MG63 (cell line): ENCODE measurements around the gene ZNF358. TPM values are rescaled to one million over a fixed set of nuclear protein-coding genes. Genes with fewer than 3 reads are reported as not detected.
"Not testable (repeated sequence)": the region's sequence is repeated elsewhere in the genome, so short reads cannot be mapped to it uniquely, and the experiment has no call there.

Source experiments
- DNase-seq: peaks from one replicate; pipeline ENCODE4 v3.0.0-alpha.2; 2020
- H3K27me3 ChIP-seq: fragments of 250-450 bp; sonication (Bioruptor Pico); 2 replicates; pipeline ENCODE4 v1.5.1; 2020; ENCODE audit warnings: mild to moderate bottlenecking, moderate library complexity
- H3K36me3 ChIP-seq: fragments of 250-450 bp; sonication (Bioruptor Pico); 2 replicates; pipeline ENCODE4 v1.5.1; 2020; ENCODE audit warnings: mild to moderate bottlenecking, moderate library complexity
- H3K4me3 ChIP-seq: fragments of 250-450 bp; sonication (Bioruptor Pico); 2 replicates; pipeline ENCODE4 v1.5.1; 2020; ENCODE audit warnings: mild to moderate bottlenecking, moderate library complexity
- H3K9me3 ChIP-seq: fragments of 250-450 bp; sonication (Bioruptor Pico); 2 replicates; pipeline ENCODE4 v1.5.1; 2020; ENCODE audit warnings: mild to moderate bottlenecking, moderate library complexity
- total RNA-seq: library from RNA; depleted of rRNA; stranded (reverse); fragments of >200 nt; shearing (Covaris generic); gene quantifications from 2 replicates; pipeline ENCODE4 v1.2.3, GENCODE V29; 2014; ENCODE audit warnings: low replicate concordance

The ZNF358 gene
- total RNA-seq, 1 experiment from 2014 or later: 44.9 TPM

DNA sequence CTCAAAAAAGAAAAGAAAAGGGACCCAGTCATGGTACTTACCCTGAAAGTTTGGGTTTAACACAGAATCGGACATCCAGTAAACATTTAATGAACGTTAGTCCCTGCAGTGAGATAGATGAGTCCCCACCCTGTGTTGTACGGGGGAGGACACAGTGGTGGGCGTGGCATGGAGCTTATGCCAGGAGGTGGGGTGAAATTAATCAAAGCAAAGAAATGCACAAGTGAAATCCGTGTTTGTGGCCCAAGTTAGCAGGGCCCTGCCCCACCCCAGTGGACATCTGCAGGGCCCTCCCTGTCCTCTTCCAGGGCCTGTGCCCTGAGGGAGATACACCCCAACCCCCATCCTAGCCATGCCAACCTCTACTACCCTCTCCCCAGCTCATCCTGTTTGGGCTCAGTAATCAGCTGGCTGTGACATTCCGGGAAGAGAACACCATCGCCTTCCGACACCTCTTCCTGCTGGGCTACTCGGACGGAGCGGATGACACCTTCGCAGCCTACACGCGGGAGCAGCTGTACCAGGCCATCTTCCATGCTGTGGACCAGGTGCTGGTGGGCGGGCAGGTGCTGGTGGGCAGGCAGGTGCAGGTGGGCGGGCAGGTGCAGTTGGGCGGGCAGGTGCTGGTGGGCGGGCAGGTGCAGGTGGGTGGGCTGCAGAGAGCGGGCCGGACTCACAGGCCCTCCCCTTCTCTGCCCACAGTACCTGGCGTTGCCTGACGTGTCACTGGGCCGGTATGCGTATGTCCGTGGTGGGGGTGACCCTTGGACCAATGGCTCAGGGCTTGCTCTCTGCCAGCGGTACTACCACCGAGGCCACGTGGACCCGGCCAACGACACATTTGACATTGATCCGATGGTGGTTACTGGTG is 10.4 kb downstream of the ZNF358 start:
- Histone ChIP-seq H3K4me3 (no peak overlapping the region), H3K9me3 (no peaks in the 10 kb centered on the region), H3K27me3 (no peaks in the 10 kb centered on the region), H3K36me3 (peaks cover 23% of the 10 kb centered on the region)
- DNase-seq: no peak

DNA sequence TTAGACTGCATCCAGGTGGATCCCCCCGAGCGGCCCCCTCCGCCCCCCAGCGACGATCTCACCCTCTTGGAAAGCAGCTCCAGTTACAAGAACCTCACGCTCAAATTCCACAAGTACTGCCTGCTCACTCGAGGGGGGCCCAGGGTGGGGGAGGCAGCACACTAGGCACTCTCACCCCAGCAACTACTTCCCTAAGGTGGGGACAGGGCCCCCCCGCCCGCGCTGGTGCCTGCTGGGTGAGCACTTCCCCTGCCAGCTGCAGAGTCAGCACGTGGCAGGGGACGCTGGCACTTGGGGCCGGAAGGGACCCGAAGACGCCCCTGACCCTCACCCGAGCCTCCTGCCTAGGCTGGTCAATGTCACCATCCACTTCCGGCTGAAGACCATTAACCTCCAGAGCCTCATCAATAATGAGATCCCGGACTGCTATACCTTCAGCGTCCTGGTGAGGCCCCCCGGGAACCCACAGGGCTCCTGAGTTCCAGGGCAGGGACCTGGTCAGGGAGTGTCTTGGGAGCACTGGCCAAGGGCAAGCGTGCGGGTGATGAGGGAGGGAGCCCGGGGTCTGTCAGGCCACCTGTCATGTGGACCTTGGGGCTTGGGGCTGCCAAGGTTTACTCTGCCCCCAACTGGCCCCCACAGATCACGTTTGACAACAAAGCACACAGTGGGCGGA is 11.8 kb downstream of the ZNF358 start:
- no peak for DNase-seq
- H3K27me3 ChIP-seq: no peaks in the 10 kb centered on the region

DNA sequence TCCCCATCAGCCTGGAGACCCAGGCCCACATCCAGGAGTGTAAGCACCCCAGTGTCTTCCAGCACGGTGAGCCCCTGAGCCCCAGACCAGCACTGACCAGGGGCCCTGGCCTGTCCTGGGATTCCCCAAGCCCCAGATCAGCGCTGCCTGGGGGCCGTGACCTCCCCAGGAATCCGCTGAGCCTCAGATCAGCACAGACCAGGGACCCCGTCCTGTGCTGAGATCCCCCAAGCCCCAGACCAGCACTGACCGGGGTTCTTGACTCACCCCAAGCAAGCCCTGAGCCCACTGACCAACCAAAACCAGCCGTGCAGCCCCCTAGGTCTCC is 12.3 kb downstream of the ZNF358 start:
- Histone ChIP-seq H3K27me3 (no peaks in the 10 kb centered on the region), H3K36me3 (peaks cover 27% of the 10 kb centered on the region), H3K4me3 (no peak overlapping the region), H3K9me3 (no peaks in the 10 kb centered on the region)
- DNase-seq: no peak

More for the DNA sequence above, 11.8 kb downstream of the ZNF358 start:
- peaks cover 25% of the 10 kb centered on the region for H3K36me3 ChIP-seq
- H3K9me3 ChIP-seq: no peaks in the 10 kb centered on the region
- H3K4me3 ChIP-seq: no peak overlapping the region

DNA sequence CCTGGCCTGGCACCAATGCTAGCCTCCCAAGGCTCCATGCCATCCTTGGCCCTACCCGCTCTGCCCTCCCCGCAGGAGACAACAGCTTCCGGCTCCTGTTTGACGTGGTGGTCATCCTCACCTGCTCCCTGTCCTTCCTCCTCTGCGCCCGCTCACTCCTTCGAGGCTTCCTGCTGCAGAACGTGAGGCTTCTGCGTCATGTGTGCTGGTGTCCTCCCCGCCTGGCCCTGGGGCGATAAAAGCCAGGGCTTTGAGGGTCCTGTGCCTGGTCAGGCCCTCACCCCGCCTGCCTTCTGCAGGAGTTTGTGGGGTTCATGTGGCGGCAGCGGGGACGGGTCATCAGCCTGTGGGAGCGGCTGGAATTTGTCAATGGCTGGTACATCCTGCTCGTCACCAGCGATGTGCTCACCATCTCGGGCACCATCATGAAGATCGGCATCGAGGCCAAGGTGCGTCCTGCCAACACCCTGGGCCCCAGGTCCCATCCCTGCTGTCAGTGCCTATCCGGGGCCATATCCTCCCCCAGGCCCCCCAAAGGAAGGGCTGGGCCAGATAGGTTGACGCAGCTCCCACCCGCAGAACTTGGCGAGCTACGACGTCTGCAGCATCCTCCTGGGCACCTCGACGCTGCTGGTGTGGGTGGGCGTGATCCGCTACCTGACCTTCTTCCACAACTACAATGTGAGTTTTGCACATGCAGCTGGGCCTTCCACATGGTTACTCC is 12.8 kb downstream of the ZNF358 start:
- Histone ChIP-seq H3K36me3 (peaks cover 32% of the 10 kb centered on the region), H3K4me3 (no peak overlapping the region), H3K27me3 (no peaks in the 10 kb centered on the region), H3K9me3 (no peaks in the 10 kb centered on the region)
- DNase-seq: no peak

DNA sequence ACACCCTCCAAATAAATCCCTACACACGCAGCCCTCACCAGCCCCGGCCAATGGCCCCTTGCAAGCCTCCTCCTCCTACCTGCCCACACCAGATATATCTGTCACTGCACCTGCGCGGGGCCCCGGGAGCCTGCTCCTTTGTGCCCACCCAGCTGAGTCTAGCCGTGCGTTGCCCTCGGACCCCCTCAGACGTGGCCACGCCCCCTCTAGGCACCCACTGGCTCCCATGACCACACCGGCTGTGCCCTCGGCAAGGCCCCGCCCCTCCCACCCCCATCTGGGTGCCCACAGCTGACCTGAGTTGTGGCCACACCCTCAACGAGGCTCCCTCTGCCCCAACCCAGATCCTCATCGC is 13.3 kb downstream of the ZNF358 start:
- no peak for DNase-seq

DNA sequence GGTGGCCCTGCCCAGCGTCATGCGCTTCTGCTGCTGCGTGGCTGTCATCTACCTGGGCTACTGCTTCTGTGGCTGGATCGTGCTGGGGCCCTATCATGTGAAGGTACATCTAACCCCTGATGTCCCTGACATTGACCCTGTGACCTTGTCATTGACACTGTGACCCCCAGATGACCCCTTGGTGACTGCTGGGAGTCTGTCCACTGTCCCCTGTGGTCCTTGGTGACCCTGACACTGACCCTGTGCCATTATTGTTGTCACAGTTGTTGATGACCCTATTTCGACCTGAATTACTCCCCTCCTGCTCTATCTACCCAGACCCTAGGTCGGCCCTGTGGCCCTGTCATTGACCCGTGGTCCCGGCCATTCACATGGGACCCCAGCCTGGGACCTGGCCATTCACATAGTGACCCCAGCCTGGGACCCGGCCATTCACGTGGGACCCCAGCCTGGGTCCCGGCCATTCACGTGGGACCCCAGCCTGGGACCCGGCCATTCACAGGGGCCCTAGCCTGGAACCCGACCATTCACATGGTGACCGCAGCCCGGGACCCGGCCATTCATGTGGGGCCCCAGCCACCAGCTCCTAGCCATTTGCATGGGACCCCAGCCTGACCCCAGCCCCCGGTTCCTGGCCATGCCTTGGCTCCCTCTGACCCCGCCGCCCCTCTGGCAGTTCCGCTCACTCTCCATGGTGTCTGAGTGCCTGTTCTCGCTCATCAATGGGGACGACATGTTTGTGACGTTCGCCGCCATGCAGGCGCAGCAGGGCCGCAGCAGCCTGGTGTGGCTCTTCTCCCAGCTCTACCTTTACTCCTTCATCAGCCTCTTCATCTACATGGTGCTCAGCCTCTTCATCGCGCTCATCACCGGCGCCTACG is 13.9 kb downstream of the ZNF358 start:
- H3K9me3 ChIP-seq: no peaks in the 10 kb centered on the region
- peaks cover 32% of the 10 kb centered on the region for H3K36me3 ChIP-seq
- no peak for DNase-seq
- H3K27me3 ChIP-seq: no peaks in the 10 kb centered on the region
- no peak overlapping the region for H3K4me3 ChIP-seq

More for the DNA sequence above, 13.3 kb downstream of the ZNF358 start:
- H3K36me3 ChIP-seq: peaks cover 32% of the 10 kb centered on the region
- no peaks in the 10 kb centered on the region for H3K9me3 ChIP-seq
- H3K27me3 ChIP-seq: no peaks in the 10 kb centered on the region
- H3K4me3 ChIP-seq: no peak overlapping the region

DNA sequence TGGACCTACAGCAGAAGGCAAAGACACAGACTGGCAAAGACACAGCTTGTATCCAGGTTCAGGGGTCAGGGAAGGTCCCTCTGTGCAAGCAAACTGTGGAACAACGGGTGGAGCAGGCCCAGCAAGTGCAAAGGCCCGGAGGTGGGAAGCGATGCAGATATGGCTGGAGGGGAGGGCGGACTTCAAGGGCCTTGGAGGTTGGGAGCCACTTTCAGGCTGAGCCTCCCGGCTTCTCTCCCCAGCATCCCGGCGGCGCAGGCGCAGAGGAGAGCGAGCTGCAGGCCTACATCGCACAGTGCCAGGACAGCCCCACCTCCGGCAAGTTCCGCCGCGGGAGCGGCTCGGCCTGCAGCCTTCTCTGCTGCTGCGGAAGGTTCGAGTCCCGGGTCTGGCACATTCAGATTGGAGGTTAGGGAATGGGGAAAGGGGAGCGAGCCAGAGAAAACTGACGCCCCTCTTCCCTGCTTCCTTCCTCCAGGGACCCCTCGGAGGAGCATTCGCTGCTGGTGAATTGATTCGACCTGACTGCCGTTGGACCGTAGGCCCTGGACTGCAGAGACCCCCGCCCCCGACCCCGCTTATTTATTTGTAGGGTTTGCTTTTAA is 17.5 kb downstream of the ZNF358 start:
- H3K4me3 ChIP-seq: peak overlapping the region; percentile 86
- H3K9me3 ChIP-seq: no peaks in the 10 kb centered on the region
- DNase-seq: no peak
- H3K27me3 ChIP-seq: no peaks in the 10 kb centered on the region
- peaks cover 39% of the 10 kb centered on the region for H3K36me3 ChIP-seq

DNA sequence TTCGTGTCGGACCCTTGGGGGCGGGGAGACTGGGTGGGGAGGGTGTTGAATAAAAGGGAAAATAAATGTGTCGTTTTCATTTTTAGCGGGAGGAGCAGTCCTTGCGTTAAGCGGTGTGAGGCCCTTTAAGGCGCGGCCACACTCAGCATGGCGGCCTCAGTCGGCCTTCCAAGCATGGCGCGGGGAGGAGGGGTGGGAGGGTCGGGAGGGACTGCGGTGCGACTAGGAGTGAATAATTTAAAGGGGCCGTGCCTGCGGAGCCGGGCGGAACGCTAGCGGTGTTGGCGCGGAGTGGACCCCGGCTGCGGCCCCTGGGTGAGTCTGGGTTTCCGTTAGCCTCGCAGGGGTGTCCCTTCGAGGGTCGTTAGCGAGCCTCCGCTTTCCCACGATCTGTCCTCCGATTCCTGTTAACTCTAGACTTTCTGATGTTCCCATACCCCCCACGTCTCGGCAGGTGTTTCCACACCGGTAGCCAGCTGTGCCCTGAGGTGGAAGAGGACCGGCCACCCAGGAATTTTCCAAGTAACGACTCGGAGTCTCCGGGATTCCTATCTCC is 18.1 kb downstream of the ZNF358 start:
- Histone ChIP-seq H3K4me3 (peak overlapping the region; percentile 86), H3K27me3 (no peaks in the 10 kb centered on the region), H3K9me3 (no peaks in the 10 kb centered on the region), H3K36me3 (peaks cover 45% of the 10 kb centered on the region)
- DNase-seq: peak; percentile 88

DNA sequence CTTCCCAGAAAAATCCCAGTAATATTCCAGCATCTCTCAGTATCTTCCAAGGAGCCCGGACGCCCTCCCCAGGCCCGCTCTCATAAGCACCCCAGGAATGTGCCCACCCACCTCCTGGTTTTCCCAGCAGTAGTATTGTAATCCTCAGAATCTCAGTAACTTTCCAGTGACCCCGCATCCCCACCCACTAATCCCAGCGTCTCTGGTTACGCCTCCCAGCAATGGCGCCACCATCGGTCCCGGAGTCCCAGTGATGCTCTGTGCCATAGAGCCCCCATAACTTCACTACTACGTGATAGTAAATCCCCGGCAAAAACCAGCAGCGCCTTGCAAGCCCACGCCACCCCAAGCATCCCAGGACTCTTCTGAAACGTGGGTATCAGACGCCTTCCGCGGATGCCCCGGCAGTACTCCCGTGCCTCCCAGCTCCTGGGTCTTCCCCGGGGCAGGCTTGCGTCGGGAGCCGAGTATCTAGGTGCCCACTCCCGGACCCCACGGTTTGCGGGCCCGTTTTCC is 18.7 kb downstream of the ZNF358 start:
- no peaks in the 10 kb centered on the region for H3K9me3 ChIP-seq
- no peaks in the 10 kb centered on the region for H3K27me3 ChIP-seq
- H3K4me3 ChIP-seq: peak overlapping the region; percentile 86
- peaks cover 46% of the 10 kb centered on the region for H3K36me3 ChIP-seq
- peak; percentile 72 for DNase-seq

DNA sequence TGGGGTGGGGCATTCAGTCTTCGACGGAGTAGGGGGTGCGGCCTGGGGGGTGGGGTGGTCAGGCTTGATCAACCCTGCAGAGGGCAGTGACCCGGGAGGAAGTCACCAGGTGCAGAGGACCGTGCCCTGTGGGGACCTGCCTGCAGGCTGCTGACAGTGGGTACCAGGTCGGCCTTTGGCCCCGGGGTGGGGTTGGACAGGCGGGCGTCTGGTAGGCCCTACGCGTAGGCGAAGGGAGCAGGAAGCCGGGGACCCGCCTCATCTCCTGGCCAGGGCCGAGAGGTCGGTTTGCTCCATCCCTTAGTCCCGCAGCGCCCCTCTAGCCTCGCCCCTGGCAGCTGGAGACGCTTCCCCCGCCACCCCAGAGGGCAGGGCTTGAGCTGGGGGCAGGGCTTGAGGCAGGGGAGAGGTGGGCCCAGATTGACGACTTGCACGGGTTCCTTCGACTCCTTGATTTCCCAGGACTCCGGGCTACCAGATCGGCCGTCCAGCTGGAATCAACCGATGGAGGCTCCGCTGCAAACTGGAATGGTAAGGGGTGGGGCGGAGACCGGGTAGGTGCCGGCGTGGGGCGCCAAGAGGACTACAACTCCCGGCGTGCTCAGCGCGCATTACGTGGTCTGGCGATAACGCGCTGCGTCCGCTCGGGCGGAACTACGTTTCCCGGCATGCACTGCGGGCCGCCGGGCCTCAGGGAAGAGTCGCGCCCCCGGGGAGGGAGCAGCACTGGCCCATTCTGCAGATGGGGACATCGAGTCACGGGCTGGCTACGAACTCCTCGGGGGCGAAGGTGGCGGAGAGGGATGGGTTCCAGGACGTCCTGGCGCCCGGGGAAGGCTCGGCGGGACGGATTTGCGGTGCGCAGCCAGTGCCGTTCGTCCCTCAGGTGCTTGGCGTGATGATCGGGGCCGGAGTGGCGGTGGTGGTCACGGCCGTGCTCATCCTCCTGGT is 19.4 kb downstream of the ZNF358 start, which contains the start of gene PNPLA6:
TSS of gene PNPLA6 (plus strand) at position 671 of the 951 bp plus-strand sequence. CDS start at position 743, 72 bp downstream.
- Histone ChIP-seq H3K9me3 (no peaks in the 10 kb centered on the region), H3K4me3 (peak within 1 kb of the TSS; percentile 86), H3K36me3 (peaks cover 41% of the 10 kb centered on the region), H3K27me3 (no peaks in the 10 kb centered on the region)
- peak; percentile 99 for DNase-seq

DNA sequence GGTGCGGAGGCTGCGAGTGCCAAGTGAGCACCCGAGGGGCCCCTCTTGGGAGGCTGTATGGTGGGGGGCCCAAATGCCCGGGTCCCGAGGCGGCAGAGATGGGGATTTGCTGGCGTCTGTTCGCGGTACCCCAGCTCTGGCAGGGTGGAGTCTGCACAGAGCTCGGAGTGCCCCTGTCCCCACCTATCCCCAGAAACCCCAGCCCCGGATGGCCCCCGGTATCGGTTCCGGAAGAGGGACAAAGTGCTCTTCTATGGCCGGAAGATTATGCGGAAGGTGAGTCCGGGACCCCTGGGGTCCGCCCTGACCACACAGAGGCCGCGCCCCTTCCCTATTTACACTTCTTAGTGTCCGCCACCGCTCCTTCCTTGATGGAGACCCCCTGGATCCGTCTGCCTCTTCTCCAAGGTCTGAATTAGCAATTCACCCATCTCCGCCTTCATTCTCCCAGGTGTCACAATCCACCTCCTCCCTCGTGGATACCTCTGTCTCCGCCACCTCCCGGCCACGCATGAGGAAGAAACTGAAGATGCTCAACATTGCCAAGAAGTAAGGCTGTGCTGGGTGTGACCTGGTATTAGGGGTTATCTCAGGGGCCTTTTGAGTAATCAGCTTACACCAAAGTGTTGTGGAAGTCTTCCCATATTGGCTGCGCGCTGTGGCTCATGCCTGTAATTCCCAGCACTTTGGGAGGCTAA is 20.2 kb downstream of the ZNF358 start:
- H3K36me3 ChIP-seq: peaks cover 42% of the 10 kb centered on the region
- DNase-seq: no peak
- peak overlapping the region; percentile 86 for H3K4me3 ChIP-seq
- no peaks in the 10 kb centered on the region for H3K9me3 ChIP-seq
- no peaks in the 10 kb centered on the region for H3K27me3 ChIP-seq

DNA sequence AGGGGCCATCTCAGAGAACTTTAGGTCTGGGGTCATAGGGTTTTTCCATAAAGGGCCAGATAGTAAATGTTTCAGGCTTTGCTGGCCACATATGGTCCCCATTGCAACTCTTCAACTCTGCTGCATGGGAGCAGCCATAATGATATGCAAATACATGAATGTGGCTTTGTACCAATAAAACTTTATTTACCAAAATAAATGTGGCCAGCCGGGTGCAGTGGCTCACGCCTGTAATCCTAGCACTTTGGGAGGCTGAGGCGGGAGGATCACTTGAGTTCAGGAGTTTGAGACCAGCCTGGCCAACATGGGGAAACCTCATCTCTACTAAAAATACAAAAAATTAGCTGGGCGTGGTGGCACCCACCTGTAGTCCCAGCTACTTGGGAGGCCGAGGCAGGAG is 23.1 kb downstream of the ZNF358 start:
- H3K36me3 ChIP-seq: peaks cover 55% of the 10 kb centered on the region
- not testable (repeated sequence) for DNase-seq, H3K9me3 ChIP-seq, H3K4me3 ChIP-seq, H3K27me3 ChIP-seq

DNA sequence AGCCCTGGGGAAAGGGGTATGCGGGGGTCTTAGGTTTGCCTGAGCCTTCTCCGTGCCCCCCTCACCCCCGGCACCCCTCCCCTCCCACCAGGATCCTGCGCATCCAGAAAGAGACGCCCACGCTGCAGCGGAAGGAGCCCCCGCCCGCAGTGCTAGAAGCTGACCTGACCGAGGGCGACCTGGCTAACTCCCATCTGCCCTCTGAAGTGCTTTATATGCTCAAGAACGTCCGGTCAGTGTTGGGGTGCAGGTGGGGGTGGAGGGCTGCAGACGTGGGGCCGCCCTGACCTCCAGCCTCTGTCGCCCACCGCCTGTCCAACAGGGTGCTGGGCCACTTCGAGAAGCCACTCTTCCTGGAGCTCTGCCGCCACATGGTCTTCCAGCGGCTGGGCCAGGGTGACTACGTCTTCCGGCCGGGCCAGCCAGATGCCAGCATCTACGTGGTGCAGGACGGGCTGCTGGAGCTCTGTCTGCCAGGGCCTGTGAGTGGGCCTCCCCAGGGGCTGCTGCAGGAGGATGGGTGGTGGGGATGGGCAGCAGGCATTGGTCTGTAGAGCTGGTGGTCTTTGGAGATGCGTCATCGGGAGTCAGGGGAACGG is 24.0 kb downstream of the ZNF358 start:
- Histone ChIP-seq H3K4me3 (no peak overlapping the region), H3K36me3 (peaks cover 59% of the 10 kb centered on the region), H3K9me3 (no peaks in the 10 kb centered on the region), H3K27me3 (no peaks in the 10 kb centered on the region)
- DNase-seq: no peak
